ENCODE results near the gene SEMA6A.
"Not testable (repeated sequence)": the region's sequence is repeated elsewhere in the genome, so short reads cannot be mapped to it uniquely, and the experiment has no call there.

The SEMA6A gene

DNA sequence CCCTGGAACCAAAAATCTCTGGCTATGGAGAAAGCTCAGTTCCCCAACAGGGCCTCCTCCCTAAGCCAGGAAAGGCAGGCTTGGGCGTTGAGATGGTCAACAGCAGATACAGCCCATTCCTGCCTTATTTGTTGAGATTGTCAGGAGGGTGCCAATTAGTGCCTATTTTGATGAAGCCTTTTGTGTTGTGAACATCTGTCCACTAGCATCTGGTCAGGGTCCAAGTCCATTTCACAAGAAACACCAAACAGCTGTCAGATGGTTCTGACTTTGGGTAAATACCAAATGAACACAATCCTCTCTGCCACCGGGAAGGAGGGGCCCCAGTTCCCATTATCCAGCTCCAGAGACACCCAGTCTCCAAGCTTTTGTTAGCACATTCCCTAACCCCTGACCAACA is 19.9 kb downstream of the SEMA6A start:
- H3K4me3 ChIP-seq (ENCODE audit: insufficient read depth, low read depth, low read length): no peak overlapping the region
- no peaks in the 10 kb centered on the region for H3K36me3 ChIP-seq (ENCODE audit: control insufficient read depth, insufficient read depth, low read length)
- no peaks in the 10 kb centered on the region for H3K27me3 ChIP-seq (ENCODE audit: control insufficient read depth, insufficient read depth, low read length, poor library complexity, severe bottlenecking)
- no peaks in the 10 kb centered on the region for H3K9me3 ChIP-seq (ENCODE audit: control insufficient read depth, low read length)
- H3K27ac ChIP-seq (ENCODE audit: insufficient read depth, low read depth, low read length, poor library complexity, severe bottlenecking): no peak overlapping the region
- peaks cover 25% of the 10 kb centered on the region for H3K4me1 ChIP-seq (ENCODE audit: control insufficient read depth, insufficient read depth, low read length)
- WGBS, 2 experiments: 58 to 59% methylated on average over 2 of the region's 2 CpGs

DNA sequence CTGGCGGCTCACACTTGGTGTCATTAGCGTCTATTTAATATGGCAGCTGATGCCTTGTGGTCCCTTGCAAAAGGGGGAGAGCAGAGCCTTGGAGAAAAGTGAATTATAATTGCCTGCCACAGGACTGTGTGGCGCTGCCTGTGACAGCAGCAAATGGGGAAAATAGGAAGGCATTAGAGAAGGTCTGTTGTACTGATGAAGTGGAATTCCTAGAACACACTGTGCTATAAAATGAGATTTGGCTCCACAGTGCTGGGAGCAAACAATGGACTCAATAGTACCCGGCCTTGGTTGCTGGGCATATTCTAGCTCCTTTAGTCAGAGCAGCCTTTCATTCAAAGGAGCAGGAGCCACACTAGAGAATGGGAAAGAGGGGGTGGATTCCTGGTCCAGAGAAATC is 21.3 kb downstream of the SEMA6A start:
- Histone ChIP-seq H3K27ac (ENCODE audit: insufficient read depth, low read depth, low read length, poor library complexity, severe bottlenecking) (peak overlapping the region; percentile 83), H3K27me3 (ENCODE audit: control insufficient read depth, insufficient read depth, low read length, poor library complexity, severe bottlenecking) (no peaks in the 10 kb centered on the region), H3K9me3 (ENCODE audit: control insufficient read depth, low read length) (no peaks in the 10 kb centered on the region), H3K36me3 (ENCODE audit: control insufficient read depth, insufficient read depth, low read length) (peaks cover 2% of the 10 kb centered on the region), H3K4me1 (ENCODE audit: control insufficient read depth, insufficient read depth, low read length) (peaks cover 16% of the 10 kb centered on the region), H3K4me3 (ENCODE audit: insufficient read depth, low read depth, low read length) (no peak overlapping the region)
- 56 to 57% methylated on average over 4 of the region's 4 CpGs for WGBS, 2 experiments

DNA sequence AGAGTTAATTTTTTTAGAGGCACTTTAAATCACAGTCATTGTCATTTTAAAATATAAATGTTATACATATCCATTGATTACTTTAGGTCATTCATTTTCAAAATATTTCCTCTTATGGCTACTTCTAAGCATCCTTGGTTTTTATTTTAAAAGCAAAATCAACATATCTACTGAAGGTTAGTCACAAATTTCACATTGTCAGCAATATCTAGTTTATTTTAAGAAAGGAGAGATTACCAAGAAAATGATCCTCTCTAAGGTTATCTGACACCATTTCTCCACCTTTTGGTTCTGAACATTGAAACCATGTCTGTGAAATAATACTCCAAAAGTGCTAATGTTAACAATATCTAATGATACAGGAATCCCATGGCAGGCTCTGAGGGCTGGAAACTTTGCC is 24.5 kb downstream of the SEMA6A start:
- H3K4me1 ChIP-seq (ENCODE audit: control insufficient read depth, insufficient read depth, low read length): peaks cover 15% of the 10 kb centered on the region
- H3K9me3 ChIP-seq (ENCODE audit: control insufficient read depth, low read length): no peaks in the 10 kb centered on the region
- no peak overlapping the region for H3K27ac ChIP-seq (ENCODE audit: insufficient read depth, low read depth, low read length, poor library complexity, severe bottlenecking)
- H3K36me3 ChIP-seq (ENCODE audit: control insufficient read depth, insufficient read depth, low read length): peaks cover 4% of the 10 kb centered on the region
- no peak overlapping the region for H3K4me3 ChIP-seq (ENCODE audit: insufficient read depth, low read depth, low read length)
- H3K27me3 ChIP-seq (ENCODE audit: control insufficient read depth, insufficient read depth, low read length, poor library complexity, severe bottlenecking): no peaks in the 10 kb centered on the region

DNA sequence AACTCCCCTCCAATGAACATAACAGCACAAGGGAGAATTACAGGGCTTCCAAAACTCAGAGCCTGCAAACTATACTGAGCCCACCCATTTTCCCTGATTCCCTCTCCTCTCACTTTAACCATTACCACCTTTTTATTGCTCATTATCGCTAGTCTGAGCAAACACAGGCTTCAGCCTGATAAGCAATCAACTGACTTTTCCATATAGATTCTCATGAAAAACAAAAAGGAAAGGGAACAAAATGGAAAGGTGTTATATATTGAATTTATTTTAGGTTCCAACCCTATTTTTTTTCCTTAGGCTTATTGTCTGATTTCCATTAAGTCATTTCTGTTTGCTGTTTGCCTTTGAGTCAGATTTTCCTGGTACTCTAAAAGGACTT is 27.9 kb downstream of the SEMA6A start:
- Histone ChIP-seq H3K36me3 (ENCODE audit: control insufficient read depth, insufficient read depth, low read length) (peaks cover 4% of the 10 kb centered on the region), H3K9me3 (ENCODE audit: control insufficient read depth, low read length) (no peaks in the 10 kb centered on the region), H3K27me3 (ENCODE audit: control insufficient read depth, insufficient read depth, low read length, poor library complexity, severe bottlenecking) (no peaks in the 10 kb centered on the region), H3K4me1 (ENCODE audit: control insufficient read depth, insufficient read depth, low read length) (no peaks in the 10 kb centered on the region), H3K4me3 (ENCODE audit: insufficient read depth, low read depth, low read length) (no peak overlapping the region), H3K27ac (ENCODE audit: insufficient read depth, low read depth, low read length, poor library complexity, severe bottlenecking) (no peak overlapping the region)
- 86 to 100% methylated on average over 1 of the region's 1 CpG for WGBS, 2 experiments

DNA sequence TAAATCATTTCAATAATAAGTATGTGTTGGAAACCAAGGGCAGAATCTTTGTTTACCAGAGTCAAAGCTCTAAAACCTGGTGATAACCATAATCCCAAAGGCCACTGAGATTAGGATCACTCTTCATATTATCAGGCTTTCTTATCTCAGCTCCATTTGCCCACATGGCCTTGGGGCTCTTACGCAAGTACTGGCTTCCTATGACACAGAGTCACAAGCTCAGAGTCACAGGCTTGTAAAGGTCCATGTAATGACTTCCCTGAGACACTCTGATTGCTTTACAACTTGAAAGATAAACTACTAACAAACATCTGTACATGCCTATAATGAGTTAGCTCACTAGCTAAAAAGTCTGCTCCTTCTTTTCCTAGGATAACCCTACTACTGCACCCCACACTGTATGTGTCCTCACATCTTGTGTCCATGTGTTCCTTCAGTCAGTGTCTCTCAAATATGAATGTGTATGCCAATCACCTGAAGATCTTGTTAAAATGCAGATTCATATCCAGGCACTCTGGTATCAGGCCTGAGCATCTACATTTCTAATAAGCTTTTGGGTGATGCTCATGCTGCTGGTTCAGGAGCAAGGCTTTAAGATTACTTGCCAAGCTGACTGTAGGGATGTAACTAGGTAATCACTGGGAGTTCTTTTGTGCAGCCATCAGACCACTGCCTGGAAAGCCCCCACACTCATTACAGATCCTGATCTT is 28.4 kb downstream of the SEMA6A start:
- WGBS, 2 experiments: 93 to 100% methylated on average over 1 of the region's 1 CpG
- H3K27ac ChIP-seq (ENCODE audit: insufficient read depth, low read depth, low read length, poor library complexity, severe bottlenecking): no peak overlapping the region
- no peak overlapping the region for H3K4me3 ChIP-seq (ENCODE audit: insufficient read depth, low read depth, low read length)

DNA sequence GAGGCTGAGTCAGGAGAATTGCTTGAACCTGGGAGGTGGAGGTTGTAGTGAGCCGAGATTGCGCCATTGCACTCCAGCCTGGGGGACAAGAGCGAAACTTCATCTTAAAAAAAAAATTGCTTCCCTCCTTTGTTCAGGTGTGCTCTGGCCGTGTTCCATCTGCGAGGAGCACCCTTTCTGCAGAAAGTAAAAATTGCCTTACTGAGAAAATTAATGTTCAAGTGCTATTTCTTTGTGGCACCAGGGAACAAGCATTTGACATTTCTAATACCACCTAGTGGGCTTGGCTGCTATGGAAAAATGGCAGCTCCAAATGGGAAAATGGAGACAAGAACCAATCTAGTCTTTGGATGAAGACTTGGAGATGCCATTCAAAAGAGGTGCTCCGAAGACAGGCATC is 29.2 kb downstream of the SEMA6A start:
- not testable (repeated sequence) for H3K27ac ChIP-seq (ENCODE audit: insufficient read depth, low read depth, low read length, poor library complexity, severe bottlenecking); H3K4me3 ChIP-seq (ENCODE audit: insufficient read depth, low read depth, low read length); H3K4me1 ChIP-seq (ENCODE audit: control insufficient read depth, insufficient read depth, low read length); H3K9me3 ChIP-seq (ENCODE audit: control insufficient read depth, low read length); H3K36me3 ChIP-seq (ENCODE audit: control insufficient read depth, insufficient read depth, low read length); H3K27me3 ChIP-seq (ENCODE audit: control insufficient read depth, insufficient read depth, low read length, poor library complexity, severe bottlenecking)
- 93 to 96% methylated on average over 6 of the region's 6 CpGs for WGBS, 2 experiments

More for the DNA sequence above, 28.4 kb downstream of the SEMA6A start:
- H3K27me3 ChIP-seq (ENCODE audit: control insufficient read depth, insufficient read depth, low read length, poor library complexity, severe bottlenecking): no peaks in the 10 kb centered on the region
- no peaks in the 10 kb centered on the region for H3K4me1 ChIP-seq (ENCODE audit: control insufficient read depth, insufficient read depth, low read length)
- H3K9me3 ChIP-seq (ENCODE audit: control insufficient read depth, low read length): no peaks in the 10 kb centered on the region
- peaks cover 4% of the 10 kb centered on the region for H3K36me3 ChIP-seq (ENCODE audit: control insufficient read depth, insufficient read depth, low read length)

DNA sequence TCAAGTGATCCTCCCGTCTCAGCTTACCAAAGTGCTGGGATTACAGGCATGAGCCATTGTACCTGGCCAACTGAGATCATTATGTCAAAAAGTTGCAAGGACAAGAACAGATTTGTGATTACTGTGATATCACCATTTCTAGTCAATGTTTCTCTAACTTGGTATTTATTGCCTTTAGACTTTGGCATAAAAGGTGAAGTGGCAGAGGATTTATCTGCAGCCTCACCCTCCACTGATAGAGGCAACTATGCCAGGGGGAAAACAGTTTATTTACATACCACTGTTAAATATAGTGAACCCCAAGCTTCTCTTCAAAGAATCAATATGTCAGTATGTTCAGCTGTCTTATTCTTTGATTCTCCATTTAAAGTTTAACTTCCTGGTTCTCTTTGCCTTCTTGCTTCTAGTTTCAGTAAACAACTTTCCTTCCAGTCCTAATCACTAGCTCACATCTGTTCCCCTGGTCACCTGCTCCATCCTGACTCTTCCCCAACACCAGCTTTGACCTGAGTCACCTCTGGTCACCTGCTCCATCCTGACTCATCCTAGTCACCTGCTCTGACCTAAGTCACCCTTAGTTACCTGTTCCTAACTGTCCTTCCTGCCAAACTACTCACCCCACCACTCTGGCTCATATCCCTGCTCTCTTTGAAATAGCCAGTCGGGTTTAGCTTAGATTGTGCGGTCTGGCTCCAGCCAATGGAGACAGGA is 29.9 kb downstream of the SEMA6A start:
- no peak overlapping the region for H3K4me3 ChIP-seq (ENCODE audit: insufficient read depth, low read depth, low read length)
- H3K4me1 ChIP-seq (ENCODE audit: control insufficient read depth, insufficient read depth, low read length): no peaks in the 10 kb centered on the region
- no peak overlapping the region for H3K27ac ChIP-seq (ENCODE audit: insufficient read depth, low read depth, low read length, poor library complexity, severe bottlenecking)
- peaks cover 4% of the 10 kb centered on the region for H3K36me3 ChIP-seq (ENCODE audit: control insufficient read depth, insufficient read depth, low read length)
- WGBS, 2 experiments: 91 to 94% methylated on average over 3 of the region's 3 CpGs
- H3K9me3 ChIP-seq (ENCODE audit: control insufficient read depth, low read length): no peaks in the 10 kb centered on the region
- no peaks in the 10 kb centered on the region for H3K27me3 ChIP-seq (ENCODE audit: control insufficient read depth, insufficient read depth, low read length, poor library complexity, severe bottlenecking)

DNA sequence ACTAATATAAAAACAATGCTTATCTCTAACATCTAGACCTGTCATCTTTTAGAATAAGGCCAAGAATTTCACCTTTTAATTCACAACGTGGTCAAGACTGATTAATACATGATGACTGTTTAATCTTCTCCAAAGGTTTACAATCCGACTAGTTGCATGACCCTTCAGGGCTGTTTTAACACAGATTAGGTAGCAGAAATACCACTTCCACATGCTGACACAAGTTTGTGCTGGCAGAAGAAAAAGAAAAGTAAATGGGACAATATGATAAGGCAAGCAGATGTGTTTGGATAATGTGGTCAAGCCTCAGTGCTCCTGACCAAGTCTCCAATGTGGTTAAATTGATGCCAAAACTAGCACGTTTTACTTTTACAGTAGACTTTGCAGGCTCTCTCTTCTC is 31.1 kb downstream of the SEMA6A start:
- Histone ChIP-seq H3K27ac (ENCODE audit: insufficient read depth, low read depth, low read length, poor library complexity, severe bottlenecking) (no peak overlapping the region), H3K9me3 (ENCODE audit: control insufficient read depth, low read length) (no peaks in the 10 kb centered on the region), H3K36me3 (ENCODE audit: control insufficient read depth, insufficient read depth, low read length) (peaks cover 3% of the 10 kb centered on the region), H3K4me3 (ENCODE audit: insufficient read depth, low read depth, low read length) (no peak overlapping the region), H3K27me3 (ENCODE audit: control insufficient read depth, insufficient read depth, low read length, poor library complexity, severe bottlenecking) (no peaks in the 10 kb centered on the region), H3K4me1 (ENCODE audit: control insufficient read depth, insufficient read depth, low read length) (no peaks in the 10 kb centered on the region)
- WGBS, 2 experiments: 84 to 95% methylated on average over 3 of the region's 3 CpGs

DNA sequence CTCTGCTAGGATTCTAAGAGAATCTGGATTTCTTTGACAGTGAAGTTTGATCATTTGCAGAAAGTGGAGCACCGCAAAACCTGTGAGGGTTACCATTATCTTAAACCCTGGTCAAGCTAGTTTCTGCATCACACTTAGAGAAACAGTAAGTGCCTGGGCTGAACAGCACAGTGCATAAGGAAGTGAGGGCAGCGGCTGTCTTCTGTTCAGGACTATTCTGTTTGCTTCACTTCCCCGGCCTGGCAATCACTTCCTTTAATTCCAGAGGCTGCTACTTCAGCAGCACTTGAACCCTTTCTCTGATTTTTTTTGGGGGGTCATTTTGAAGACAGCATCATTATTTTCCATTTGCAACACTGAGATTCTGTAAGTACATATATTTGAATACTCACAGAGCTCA is 32.0 kb downstream of the SEMA6A start:
- Histone ChIP-seq H3K27ac (ENCODE audit: insufficient read depth, low read depth, low read length, poor library complexity, severe bottlenecking) (no peak overlapping the region), H3K27me3 (ENCODE audit: control insufficient read depth, insufficient read depth, low read length, poor library complexity, severe bottlenecking) (no peaks in the 10 kb centered on the region)
- WGBS, 2 experiments: 88 to 94% methylated on average over 3 of the region's 3 CpGs

DNA sequence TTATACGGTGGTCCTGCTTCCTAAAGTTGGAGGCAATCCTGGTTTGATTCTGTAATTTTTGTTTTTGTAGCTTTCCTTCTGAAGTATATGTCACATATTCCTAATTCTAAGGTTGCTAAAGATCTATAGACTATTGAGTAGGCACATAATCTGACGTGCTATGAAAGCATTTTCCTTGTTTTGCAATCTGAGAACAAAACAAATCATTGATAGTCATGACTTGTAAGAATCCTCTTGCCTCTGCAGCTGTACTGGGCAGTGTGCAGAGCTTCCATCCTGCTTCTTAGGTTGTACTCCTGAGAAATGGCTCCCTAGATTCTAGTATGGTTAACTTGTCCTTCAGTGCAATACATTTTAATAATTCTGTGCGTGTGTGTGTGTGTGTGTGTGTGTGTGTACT is 35.4 kb downstream of the SEMA6A start:
- Histone ChIP-seq H3K9me3 (ENCODE audit: control insufficient read depth, low read length) (no peaks in the 10 kb centered on the region), H3K4me1 (ENCODE audit: control insufficient read depth, insufficient read depth, low read length) (peaks cover 25% of the 10 kb centered on the region), H3K4me3 (ENCODE audit: insufficient read depth, low read depth, low read length) (no peak overlapping the region), H3K36me3 (ENCODE audit: control insufficient read depth, insufficient read depth, low read length) (no peaks in the 10 kb centered on the region), H3K27ac (ENCODE audit: insufficient read depth, low read depth, low read length, poor library complexity, severe bottlenecking) (no peak overlapping the region), H3K27me3 (ENCODE audit: control insufficient read depth, insufficient read depth, low read length, poor library complexity, severe bottlenecking) (no peaks in the 10 kb centered on the region)
- WGBS, 2 experiments: 75 to 85% methylated on average over 2 of the region's 3 CpGs

More for the DNA sequence above, 32.0 kb downstream of the SEMA6A start:
- no peaks in the 10 kb centered on the region for H3K4me1 ChIP-seq (ENCODE audit: control insufficient read depth, insufficient read depth, low read length)
- H3K9me3 ChIP-seq (ENCODE audit: control insufficient read depth, low read length): no peaks in the 10 kb centered on the region
- no peak overlapping the region for H3K4me3 ChIP-seq (ENCODE audit: insufficient read depth, low read depth, low read length)
- H3K36me3 ChIP-seq (ENCODE audit: control insufficient read depth, insufficient read depth, low read length): no peaks in the 10 kb centered on the region
